Suprapubic skin (tissue), 3 donors: ENCODE results near the gene DYNC2LI1.

Experiments used
- CTCF ChIP-seq, 2 donors: fragments of 200-600 bp in 1 of 2; fragments of 450-650 bp in 1 of 2; sonication (generic) in 1 of 2; IDR thresholded peaks; one replicate each; pipeline ENCODE4 v1.5.1; 2016 to 2019; ENCODE audit warnings: antibody characterized with exemption in 2 of 2, mild to moderate bottlenecking in 1 of 2, moderate library complexity in 1 of 2
- EP300 ChIP-seq: sonication (generic); formaldehyde crosslinking; IDR thresholded peaks from one replicate; pipeline ENCODE4 v1.6.1; 2017; ENCODE audit warnings: antibody characterized with exemption
- POLR2A ChIP-seq, 2 donors: fragments of 450-650 bp; IDR thresholded peaks; one replicate each; pipeline ENCODE4 v1.6.1; 2017; ENCODE audit warnings: antibody characterized with exemption in 2 of 2, mild to moderate bottlenecking in 2 of 2, moderate library complexity in 2 of 2

- TF ChIP-seq POLR2A (IDR thresholded peaks at IDR 0.05) (no peak), CTCF (IDR thresholded peaks at IDR 0.05) (no peak), EP300 (no peak)
Measured at GRCh38 chr2:43800894-43801293, 27.1 kb downstream of the DYNC2LI1 start.
